GM21381 (cell line): Measurements from ENCODE around the gene CCDC102B.

Experiments used
- ATAC-seq: cut with Tn5 transposase; IDR thresholded peaks from one replicate; pipeline ENCODE4 v1.9.1; 2021; ENCODE audit warnings: mild to moderate bottlenecking, moderate library complexity; ENCODE audit not compliant: unreplicated experiment

The CCDC102B gene

DNA sequence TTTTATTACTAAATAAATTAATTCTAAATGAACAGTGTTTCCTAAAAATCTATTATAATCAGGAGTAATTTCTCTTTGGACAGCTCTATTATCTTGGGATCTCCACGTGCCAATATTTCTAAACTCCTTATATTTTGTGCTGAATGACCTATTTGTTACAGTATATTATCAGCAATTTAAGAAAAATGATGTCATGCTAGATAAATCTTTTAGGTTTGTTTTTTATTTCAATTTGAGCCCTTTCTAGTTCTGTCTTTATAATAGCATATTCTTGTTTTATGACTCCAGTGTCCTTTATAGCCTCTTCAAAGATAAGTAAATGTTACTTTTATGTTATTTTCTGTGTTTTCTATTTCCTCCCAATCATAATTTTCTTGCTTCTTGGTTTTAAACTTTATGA, 269.2 kb downstream of the CCDC102B start:
- ATAC-seq: no peak

DNA sequence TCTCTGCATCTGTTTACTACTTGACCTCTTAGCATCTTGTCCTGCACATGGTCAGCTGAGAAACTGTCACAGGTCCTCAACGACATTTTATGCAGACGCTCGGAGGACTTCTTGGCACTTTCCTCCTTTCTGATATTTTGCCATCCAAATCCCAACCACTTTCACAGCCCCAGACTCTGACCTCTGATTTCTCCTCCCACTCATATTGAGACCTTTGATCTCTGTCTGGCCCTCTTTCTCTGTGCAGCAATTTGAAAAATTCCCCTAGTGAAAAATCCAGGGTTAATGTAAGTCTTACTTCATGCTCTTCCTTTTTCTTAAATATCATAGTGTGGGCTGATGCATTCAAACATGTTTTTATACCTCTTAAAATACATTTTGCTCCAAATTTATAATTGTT, 273.8 kb downstream of the CCDC102B start:
- ATAC-seq: no peak

DNA sequence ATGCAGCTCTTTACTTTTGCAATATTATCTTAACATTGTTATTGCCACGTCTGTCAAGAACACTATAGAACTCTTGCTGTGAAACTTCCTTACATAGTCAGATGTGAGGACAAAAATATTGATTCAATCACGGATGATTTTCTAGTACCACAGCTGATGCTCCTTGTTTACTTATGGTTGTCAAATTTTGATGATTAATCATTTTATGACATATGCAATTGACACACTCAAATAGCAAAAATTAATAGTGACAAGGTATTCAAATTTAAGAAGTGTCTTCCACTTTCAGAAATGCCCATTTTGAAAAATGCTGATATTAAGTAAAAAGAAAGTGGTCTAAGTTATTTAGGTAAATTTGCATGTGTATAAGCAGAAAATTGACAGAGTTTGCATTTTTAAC, 284.0 kb downstream of the CCDC102B start:
- no peak for ATAC-seq

DNA sequence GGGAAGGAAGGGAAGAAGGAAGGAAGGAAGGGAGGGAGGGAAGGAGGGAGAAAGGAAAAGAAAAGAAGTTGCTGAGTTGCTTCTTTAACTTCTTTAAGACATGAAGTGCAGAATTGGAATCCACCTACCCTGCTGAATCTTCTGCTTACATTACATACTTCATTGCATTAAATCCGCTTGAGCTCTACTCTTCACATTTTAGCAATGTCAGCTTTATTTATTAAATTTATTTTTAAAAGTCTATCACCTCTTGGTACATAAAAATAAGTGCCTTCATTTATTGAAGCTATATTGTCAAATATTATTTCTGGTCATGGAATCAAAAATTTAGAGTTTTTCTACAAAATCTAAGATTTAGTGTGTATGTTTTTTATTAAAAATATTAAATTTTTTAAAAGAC, 284.6 kb downstream of the CCDC102B start:
- no peak for ATAC-seq

DNA sequence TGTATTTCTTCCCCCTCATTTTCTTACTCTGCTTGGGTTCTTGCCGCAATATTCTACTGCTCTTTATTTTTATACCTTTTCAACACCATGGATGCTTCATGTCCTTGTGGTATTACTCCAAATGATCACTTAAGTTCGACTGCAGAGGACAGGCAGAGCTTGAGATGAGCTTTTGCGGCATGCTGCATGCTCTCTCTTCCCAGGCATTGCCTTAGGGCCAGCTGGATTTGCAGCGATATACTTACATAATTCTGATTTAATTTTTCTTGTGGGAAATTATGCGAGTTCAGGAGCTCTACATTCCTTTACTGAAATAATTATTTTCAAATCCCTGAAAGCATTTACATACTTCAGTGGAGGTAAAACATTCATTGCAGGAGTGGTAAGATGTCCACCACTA, 288.1 kb downstream of the CCDC102B start:
- ATAC-seq: no peak

DNA sequence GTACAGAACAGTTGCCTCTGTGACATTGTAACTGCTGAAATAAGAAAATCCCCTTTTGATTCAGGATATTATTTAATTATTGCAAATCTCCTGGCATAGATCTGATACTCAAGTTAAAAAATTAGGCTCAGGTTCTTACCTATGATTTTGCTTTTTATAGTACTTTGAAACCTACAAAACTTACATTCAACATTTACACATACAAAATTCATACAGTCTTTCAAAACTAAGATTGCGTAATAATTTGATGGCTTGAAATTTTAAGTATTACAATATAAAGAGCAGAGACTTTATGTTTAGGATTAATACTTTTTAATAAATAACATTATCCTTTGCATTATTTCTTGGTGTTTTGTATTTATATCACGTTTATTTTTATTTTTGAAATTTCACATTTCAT, 291.1 kb downstream of the CCDC102B start:
- ATAC-seq: no peak

DNA sequence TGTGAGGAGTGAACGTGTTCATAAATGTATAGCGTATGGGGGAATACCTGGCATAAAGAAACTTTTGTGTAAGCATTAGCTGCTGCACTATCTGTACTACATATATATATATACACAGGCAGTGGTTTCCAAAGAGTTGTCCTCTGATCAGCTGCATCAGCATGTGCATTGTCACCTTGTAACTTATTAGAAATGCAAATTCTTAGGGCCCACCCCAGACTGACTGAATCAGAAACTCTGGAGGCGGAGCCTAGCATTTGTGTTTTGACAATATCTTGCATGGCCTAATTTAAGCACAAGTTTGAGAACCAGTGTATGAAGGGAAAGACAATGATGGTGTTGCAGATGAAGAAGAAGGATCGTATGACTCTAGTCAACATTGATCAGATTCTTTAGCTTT, 299.5 kb downstream of the CCDC102B start:
- no peak for ATAC-seq

DNA sequence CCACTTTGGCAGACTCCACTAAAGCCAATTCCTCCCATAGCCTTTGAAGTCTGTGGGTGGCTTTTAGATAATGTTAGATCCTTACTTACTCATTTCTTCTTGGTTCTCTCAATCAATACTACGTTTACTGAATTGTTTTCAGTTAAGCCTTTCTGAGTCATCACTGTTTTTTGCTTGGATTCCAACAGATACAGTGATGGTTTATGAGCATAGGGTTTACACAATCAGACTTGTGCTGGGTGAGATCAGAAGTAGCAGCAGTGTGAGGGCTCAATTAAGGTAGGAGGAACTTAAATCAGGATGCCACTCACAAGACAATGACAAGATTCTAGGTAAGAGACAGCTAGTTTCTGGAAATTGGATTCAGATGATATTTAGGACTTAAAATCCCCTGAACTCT, 305.1 kb downstream of the CCDC102B start:
- ATAC-seq: no peak
